H1 (cell line): ENCODE data around the gene SMIM1. TPM values are rescaled to one million over a fixed set of nuclear protein-coding genes. Genes with fewer than 3 reads are reported as not detected.

Experiments
- JUND ChIP-seq: IDR thresholded peaks from 2 replicates; pipeline ENCODE4 v1.6.1; 2011; ENCODE audit warnings: mild to moderate bottlenecking, improper control_type of control experiment, low read length
- KDM5A ChIP-seq: fragments of 200-600 bp; IDR thresholded peaks from 2 replicates; pipeline ENCODE4 v1.7.1; 2012; ENCODE audit warnings: mild to moderate bottlenecking, low read length, inconsistent platforms, mixed read lengths
- SP4 ChIP-seq: IDR thresholded peaks from 2 replicates; pipeline ENCODE4 v1.6.1; 2012; ENCODE audit warnings: low read length, inconsistent platforms
- TEAD4 ChIP-seq: IDR thresholded peaks from 2 replicates; pipeline ENCODE4 v1.6.1; 2012; ENCODE audit warnings: low read depth, low read length, inconsistent platforms, mixed read lengths
- polyA plus RNA-seq, 7 experiments: library from polyadenylated mRNA; depleted of rRNA in 3 of 7; stranded (reverse) in 5 of 7; unstranded in 2 of 7; fragments of >200 nt in 5 of 7; fragments of 200-250 nt in 2 of 7; gene quantifications; 1 replicate in 5 of 7; 2 replicates in 1 of 7; 4 replicates in 1 of 7; pipeline versions ENCODE4 v1.2.1 to v1.2.3, GENCODE V29; 2011 to 2013; ENCODE audit warnings: missing spikeins in 2 of 7, mixed read lengths in 2 of 7
- total RNA-seq: library from RNA; stranded (reverse); fragmentation: NEBNext Ultra II Directional; extraction: Animal tissue kit (Norgen Biotek cat#: 25700); gene quantifications from 2 replicates; pipeline ENCODE4 v1.2.1, GENCODE V29; 2021
- TF ChIP-seq, protein P1 (sequence below): IDR thresholded peaks from 2 replicates; pipeline ENCODE4 v1.6.1; 2012; ENCODE audit warnings: inconsistent platforms

The SMIM1 gene
- total and polyA plus RNA-seq, 2 of the 8 experiments (the other 6 are each of a cell fraction or from before 2014, with no cell fraction given), result 7.7 to 9.7 TPM

GRCh38 chr1:3777078-3777547 is 4.6 kb downstream of the SMIM1 start (continued):
- TF ChIP-seq KDM5A (no peak), TEAD4 (no peak), SP4 (no peak), JUND (no peak)
- TF ChIP-seq, protein P1, sequence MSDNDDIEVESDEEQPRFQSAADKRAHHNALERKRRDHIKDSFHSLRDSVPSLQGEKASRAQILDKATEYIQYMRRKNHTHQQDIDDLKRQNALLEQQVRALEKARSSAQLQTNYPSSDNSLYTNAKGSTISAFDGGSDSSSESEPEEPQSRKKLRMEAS, result no peak
